ENCODE data around the gene THAP5.

THAP5 gene

GRCh38 chr7:108569381-108570145 lies at the start of gene THAP5, which contains the start of gene DNAJB9:
THAP5 (minus strand) TSS chr7:108569706; CDS start chr7:108569569, 137 bp downstream.
DNAJB9 (plus strand) TSS chr7:108569874; CDS start chr7:108571727, 1,853 bp downstream.
- peak; percentile 99 for DNase-seq

- no peak for DNase-seq
Observed at GRCh38 chr7:108618056-108618455, 48.5 kb upstream of the THAP5 start.

- DNase-seq, result no peak
Observed at GRCh38 chr7:108614896-108615295, 45.4 kb upstream of the THAP5 start.

GRCh38 chr7:108613949-108614381 lies 44.5 kb upstream of the THAP5 start:
- DNase-seq, result no peak

GRCh38 chr7:108613147-108613948 lies 43.8 kb upstream of the THAP5 start:
- DNase-seq, result no peak

GRCh38 chr7:108611268-108611667 lies 41.8 kb upstream of the THAP5 start:
- no peak for DNase-seq

- no peak for DNase-seq
Observed at GRCh38 chr7:108609643-108610042, 40.1 kb upstream of the THAP5 start.

GRCh38 chr7:108605559-108606201 lies 36.2 kb upstream of the THAP5 start:
- DNase-seq, result no peak

GRCh38 chr7:108604307-108605077 lies 35.0 kb upstream of the THAP5 start:
- DNase-seq, result no peak

GRCh38 chr7:108603656-108604306 lies 34.3 kb upstream of the THAP5 start:
- no peak for DNase-seq

- no peak for DNase-seq
Observed at GRCh38 chr7:108600399-108600798, 30.9 kb upstream of the THAP5 start.

- no peak for DNase-seq
Observed at GRCh38 chr7:108598914-108599580, 29.5 kb upstream of the THAP5 start.

GRCh38 chr7:108598153-108598552 lies 28.6 kb upstream of the THAP5 start:
- no peak for DNase-seq

GRCh38 chr7:108596560-108596959 lies 27.1 kb upstream of the THAP5 start:
- DNase-seq, result no peak

GRCh38 chr7:108592646-108593201 lies 23.2 kb upstream of the THAP5 start:
- no peak for DNase-seq

- DNase-seq, result no peak
Observed at GRCh38 chr7:108590606-108591005, 21.1 kb upstream of the THAP5 start.

GRCh38 chr7:108589874-108590273 lies 20.4 kb upstream of the THAP5 start:
- no peak for DNase-seq

GRCh38 chr7:108589199-108589598 lies 19.7 kb upstream of the THAP5 start:
- no peak for DNase-seq

GRCh38 chr7:108586274-108586710 lies 16.8 kb upstream of the THAP5 start:
- DNase-seq, result no peak

- no peak for DNase-seq
Observed at GRCh38 chr7:108585843-108586242, 16.3 kb upstream of the THAP5 start.

GRCh38 chr7:108584211-108584610 lies 14.7 kb upstream of the THAP5 start:
- DNase-seq, result no peak

Data from GDM1 (cell line).